SU-DHL-6 (cell line): ENCODE data around the gene METTL4.

Experiments
- H2AFZ ChIP-seq: fragments of 200-600 bp; sonication (generic); 2 replicates; pipeline ENCODE4 v1.6.1; 2014; ENCODE audit warnings: low read depth, mild to moderate bottlenecking, moderate library complexity, mixed read lengths, antibody characterized with exemption, low read length; ENCODE audit not compliant: severe bottlenecking
- H3F3A ChIP-seq: fragments of 200-600 bp; shearing (Covaris generic); 2 replicates; pipeline ENCODE4 v1.6.0; 2016; ENCODE audit warnings: antibody characterized with exemption, mild to moderate bottlenecking; ENCODE audit not compliant: insufficient read depth
- H3K27ac ChIP-seq: fragments of 200-600 bp; sonication (generic); 2 replicates; pipeline ENCODE4 v1.5.1; 2016; ENCODE audit warnings: low read depth, mild to moderate bottlenecking, low read length, moderate library complexity, mixed read lengths
- H3K27me3 ChIP-seq: fragments of 200-600 bp; sonication (generic), shearing (Covaris generic); 2 replicates; pipeline ENCODE4 v1.6.0; 2014; ENCODE audit warnings: mild to moderate bottlenecking, low read length
- H3K36me3 ChIP-seq: fragments of 200-600 bp; sonication (generic); 2 replicates; pipeline ENCODE4 v1.6.1; 2014; ENCODE audit warnings: mild to moderate bottlenecking, low read length, mixed read lengths
- H3K4me2 ChIP-seq: fragments of 300-600, 200-600 bp; shearing (Covaris generic), sonication (generic); 2 replicates; pipeline ENCODE4 v1.6.0; 2014; ENCODE audit warnings: low read length, low read depth, mild to moderate bottlenecking; ENCODE audit not compliant: poor library complexity, severe bottlenecking
- H3K4me3 ChIP-seq: fragments of 200-600 bp; sonication (generic); 2 replicates; pipeline ENCODE4 v1.5.1; 2014; ENCODE audit warnings: antibody characterized with exemption, low read length, mild to moderate bottlenecking, mixed read lengths; ENCODE audit not compliant: insufficient read depth, poor library complexity, severe bottlenecking
- H3K79me2 ChIP-seq: fragments of 200-600 bp; sonication (generic); 2 replicates; pipeline ENCODE4 v1.6.1; 2014; ENCODE audit warnings: mild to moderate bottlenecking, low read length, moderate library complexity; ENCODE audit not compliant: insufficient read depth
- H3K9ac ChIP-seq: fragments of 200-600 bp; sonication (generic); 2 replicates; pipeline ENCODE4 v1.7.0; 2014; ENCODE audit warnings: mild to moderate bottlenecking, low read length
- H3K9me2 ChIP-seq: fragments of 200-600 bp; sonication (generic); replicated peaks from 2 replicates; pipeline ENCODE4 v1.6.1; 2014; ENCODE audit warnings: low read length; ENCODE audit not compliant: insufficient read depth
- H3K9me3 ChIP-seq: fragments of 200-600 bp; sonication (generic); 2 replicates; pipeline ENCODE4 v1.6.1; 2014; ENCODE audit warnings: low read length, mixed read lengths; ENCODE audit not compliant: insufficient read depth
- H4K20me1 ChIP-seq: fragments of 200-600 bp; sonication (generic); 2 replicates; pipeline ENCODE4 v1.6.1; 2014; ENCODE audit warnings: low read depth, mild to moderate bottlenecking, antibody characterized with exemption, low read length, moderate library complexity, mixed read lengths
- CTCF ChIP-seq: fragments of 200-600 bp; sonication (generic); IDR thresholded peaks from one replicate; pipeline ENCODE4 v1.5.1; 2017; ENCODE audit warnings: antibody characterized with exemption, mild to moderate bottlenecking, low read length, moderate library complexity; ENCODE audit not compliant: insufficient read depth, poor library complexity, severe bottlenecking
- EZH2phosphoT487 ChIP-seq: fragments of 200-600 bp; sonication (generic), shearing (Covaris generic); conservative IDR thresholded peaks from 2 replicates; pipeline ENCODE4 v1.6.1; 2018; ENCODE audit warnings: mild to moderate bottlenecking, antibody characterized with exemption, low read length, moderate library complexity, mixed read lengths

The METTL4 gene

GRCh38 chr18:2589345-2590068 lies 18.2 kb upstream of the METTL4 start:
- Histone ChIP-seq H3K4me3 (no peak overlapping the region), H4K20me1 (no peaks in the 10 kb centered on the region), H3F3A (peaks cover 17% of the 10 kb centered on the region; the same call in 1 of the 2 replicates), H3K9ac (no peak overlapping the region), H3K36me3 (peaks cover 83% of the 10 kb centered on the region), H2AFZ (no peak overlapping the region), H3K9me3 (no peaks in the 10 kb centered on the region), H3K9me2 (no peaks in the 10 kb centered on the region), H3K27me3 (no peaks in the 10 kb centered on the region), H3K4me2 (no peak overlapping the region), H3K27ac (no peak overlapping the region), H3K79me2 (no peaks in the 10 kb centered on the region; the same call in 1 of the 2 replicates)
- TF ChIP-seq CTCF (no peak), EZH2phosphoT487 (no peak)

GRCh38 chr18:2588666-2589344 lies 17.5 kb upstream of the METTL4 start:
- no peaks in the 10 kb centered on the region for H3K9me2 ChIP-seq
- H3K4me3 ChIP-seq, result no peak overlapping the region
- H3K27ac ChIP-seq, result no peak overlapping the region
- TF ChIP-seq CTCF (no peak), EZH2phosphoT487 (no peak)
- no peaks in the 10 kb centered on the region for H3K9me3 ChIP-seq
- H3K4me2 ChIP-seq, result no peak overlapping the region
- H2AFZ ChIP-seq, result no peak overlapping the region
- H3K79me2 ChIP-seq, result no peaks in the 10 kb centered on the region; the same call in 1 of the 2 replicates
- H4K20me1 ChIP-seq, result no peaks in the 10 kb centered on the region
- H3K27me3 ChIP-seq, result no peaks in the 10 kb centered on the region
- peaks cover 79% of the 10 kb centered on the region for H3K36me3 ChIP-seq
- H3F3A ChIP-seq, result peaks cover 18% of the 10 kb centered on the region; the same call in 1 of the 2 replicates
- H3K9ac ChIP-seq, result no peak overlapping the region

GRCh38 chr18:2587788-2588187 lies 16.5 kb upstream of the METTL4 start:
- no peaks in the 10 kb centered on the region for H4K20me1 ChIP-seq
- no peak overlapping the region for H3K9ac ChIP-seq
- H3K9me2 ChIP-seq, result no peaks in the 10 kb centered on the region
- no peak overlapping the region for H3K27ac ChIP-seq
- H3K4me2 ChIP-seq, result no peak overlapping the region
- H3K36me3 ChIP-seq, result peaks cover 75% of the 10 kb centered on the region
- H2AFZ ChIP-seq, result no peak overlapping the region
- H3K4me3 ChIP-seq, result no peak overlapping the region
- peaks cover 20% of the 10 kb centered on the region; the same call in 1 of the 2 replicates for H3F3A ChIP-seq
- H3K79me2 ChIP-seq, result no peaks in the 10 kb centered on the region; the same call in 1 of the 2 replicates
- no peaks in the 10 kb centered on the region for H3K9me3 ChIP-seq
- no peaks in the 10 kb centered on the region for H3K27me3 ChIP-seq
- TF ChIP-seq EZH2phosphoT487 (no peak), CTCF (no peak)
